SK-N-SH treated with all-trans-retinoic acid at 6 μM for 48 hours (cell line): ENCODE results near the gene IQCK.

Experiments used
- OSR1 ChIP-seq: fragments of 250-450 bp; sonication (Bioruptor Pico); IDR thresholded peaks from 2 replicates; pipeline ENCODE4 v1.8.0; 2022; ENCODE audit warnings: moderate library complexity, mild to moderate bottlenecking, inconsistent platforms
- RARB ChIP-seq: fragments of 250-450 bp; sonication (Bioruptor Pico); IDR thresholded peaks from 2 replicates; pipeline ENCODE4 v1.8.0; 2021; ENCODE audit warnings: mild to moderate bottlenecking, moderate library complexity

DNA sequence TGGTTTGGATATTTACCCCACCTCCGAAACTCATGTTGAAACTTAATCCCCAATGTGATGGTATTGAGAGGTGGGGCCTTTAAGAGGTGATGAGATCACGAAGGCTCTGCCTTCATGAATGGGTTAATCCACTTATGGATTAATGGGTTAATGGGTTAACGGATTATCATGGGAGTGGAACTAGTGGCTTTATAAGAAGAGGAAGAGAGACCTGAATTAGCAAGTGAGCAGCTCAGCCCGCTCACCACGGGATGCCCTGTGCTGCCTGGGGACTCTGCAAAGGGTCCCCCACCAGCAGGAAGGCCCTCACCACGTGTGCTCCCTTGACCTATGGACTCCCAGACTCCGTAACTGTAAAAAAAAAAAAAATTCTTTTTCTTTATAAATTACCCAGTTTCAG, 183.1 kb downstream of the IQCK start:
- no peak for TF ChIP-seq OSR1 (CRISPR knock-in tag)
- TF ChIP-seq RARB (CRISPR knock-in tag): no peak
